ENCODE data around the gene C14orf132. TPM values are rescaled to one million over a fixed set of nuclear protein-coding genes. Genes with fewer than 3 reads are reported as not detected.

The C14orf132 gene
- total and polyA plus RNA-seq, 2 donors (not counting 1 experiment from before 2014, with no cell fraction given): 12.1 to 48.6 TPM

- Histone ChIP-seq H3K27me3 (ENCODE audit: control insufficient read depth, insufficient read depth, low read length) (no peaks in the 10 kb centered on the region), H3K79me2 (ENCODE audit: control insufficient read depth, insufficient read depth, low read length) (no peaks in the 10 kb centered on the region), H3K27ac (ENCODE audit: insufficient read depth, low read length) (no peak overlapping the region), H3K4me3 (replicated peaks in 1 of 4; ENCODE audit: control extremely low read depth in 1 of 4, insufficient read depth in 1 of 4, low read depth in 3 of 4, low read length in 4 of 4) (no peak overlapping the region), H3K36me3 (ENCODE audit: control insufficient read depth, insufficient read depth, low read length) (no peaks in the 10 kb centered on the region), H4K20me1 (ENCODE audit: control insufficient read depth, extremely low read depth, insufficient read depth, low read length) (no peaks in the 10 kb centered on the region), H2AFZ (ENCODE audit: low read length) (no peak overlapping the region), H3K4me2 (ENCODE audit: extremely low read depth, insufficient read depth, low read length) (no peak overlapping the region), H3K9ac (ENCODE audit: insufficient read depth, low read length) (no peak overlapping the region), H3K4me1 (ENCODE audit: control insufficient read depth, extremely low read depth, insufficient read depth, low read length) (peaks cover 18% of the 10 kb centered on the region), H3K9me3 (ENCODE audit: control insufficient read depth, insufficient read depth, low read depth, low read length) (no peaks in the 10 kb centered on the region)
- TF ChIP-seq, protein P1, sequence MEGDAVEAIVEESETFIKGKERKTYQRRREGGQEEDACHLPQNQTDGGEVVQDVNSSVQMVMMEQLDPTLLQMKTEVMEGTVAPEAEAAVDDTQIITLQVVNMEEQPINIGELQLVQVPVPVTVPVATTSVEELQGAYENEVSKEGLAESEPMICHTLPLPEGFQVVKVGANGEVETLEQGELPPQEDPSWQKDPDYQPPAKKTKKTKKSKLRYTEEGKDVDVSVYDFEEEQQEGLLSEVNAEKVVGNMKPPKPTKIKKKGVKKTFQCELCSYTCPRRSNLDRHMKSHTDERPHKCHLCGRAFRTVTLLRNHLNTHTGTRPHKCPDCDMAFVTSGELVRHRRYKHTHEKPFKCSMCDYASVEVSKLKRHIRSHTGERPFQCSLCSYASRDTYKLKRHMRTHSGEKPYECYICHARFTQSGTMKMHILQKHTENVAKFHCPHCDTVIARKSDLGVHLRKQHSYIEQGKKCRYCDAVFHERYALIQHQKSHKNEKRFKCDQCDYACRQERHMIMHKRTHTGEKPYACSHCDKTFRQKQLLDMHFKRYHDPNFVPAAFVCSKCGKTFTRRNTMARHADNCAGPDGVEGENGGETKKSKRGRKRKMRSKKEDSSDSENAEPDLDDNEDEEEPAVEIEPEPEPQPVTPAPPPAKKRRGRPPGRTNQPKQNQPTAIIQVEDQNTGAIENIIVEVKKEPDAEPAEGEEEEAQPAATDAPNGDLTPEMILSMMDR (conservative IDR thresholded peaks at IDR 0.05 in 1 of 2, IDR thresholded peaks at IDR 0.05 in 1 of 2; ENCODE audit: low read depth in 1 of 2, low read length in 2 of 2): no peak
- TF ChIP-seq EZH2 (IDR thresholded peaks at IDR 0.05; ENCODE audit: low read length, missing control alignments): no peak
- DNase-seq (ENCODE audit: low read depth in 2 of 2): peak in 1 of 2 donors; percentile 31
Observed at GRCh38 chr14:96092936-96093335, 53.8 kb downstream of the C14orf132 start.

DNA sequence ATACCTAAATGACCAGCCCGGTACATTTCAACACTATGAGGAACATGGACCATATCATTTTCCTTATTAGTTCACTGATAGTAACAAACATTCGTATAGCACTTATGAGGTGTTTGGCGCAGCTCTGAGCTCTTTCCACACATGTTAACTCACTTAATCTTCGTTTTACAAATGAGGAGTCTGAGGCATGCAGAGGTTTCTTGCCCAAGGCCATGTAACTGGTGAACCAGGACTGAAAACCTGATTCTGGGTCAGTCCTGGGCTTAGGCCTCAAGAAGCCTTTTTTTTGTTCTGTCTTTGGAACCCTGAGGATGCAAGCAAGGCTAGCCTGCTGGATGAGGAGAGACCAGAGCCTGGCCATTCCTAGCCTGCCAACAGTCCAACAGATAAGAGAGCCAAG, 55.0 kb downstream of the C14orf132 start:
- H3K4me2 ChIP-seq (ENCODE audit: extremely low read depth, insufficient read depth, low read length): no peak overlapping the region
- TF ChIP-seq, protein P1 (conservative IDR thresholded peaks at IDR 0.05 in 1 of 2, IDR thresholded peaks at IDR 0.05 in 1 of 2; ENCODE audit: low read depth in 1 of 2, low read length in 2 of 2): no peak
- TF ChIP-seq EZH2 (IDR thresholded peaks at IDR 0.05; ENCODE audit: low read length, missing control alignments): no peak
- H3K27me3 ChIP-seq (ENCODE audit: control insufficient read depth, insufficient read depth, low read length): no peaks in the 10 kb centered on the region
- H3K9me3 ChIP-seq (ENCODE audit: control insufficient read depth, insufficient read depth, low read depth, low read length): no peaks in the 10 kb centered on the region
- H3K4me1 ChIP-seq (ENCODE audit: control insufficient read depth, extremely low read depth, insufficient read depth, low read length): peaks cover 18% of the 10 kb centered on the region
- no peak for DNase-seq (ENCODE audit: low read depth in 2 of 2)
- no peak overlapping the region for H2AFZ ChIP-seq (ENCODE audit: low read length)
- H3K79me2 ChIP-seq (ENCODE audit: control insufficient read depth, insufficient read depth, low read length): no peaks in the 10 kb centered on the region
- no peak overlapping the region for H3K9ac ChIP-seq (ENCODE audit: insufficient read depth, low read length)
- H3K4me3 ChIP-seq (replicated peaks in 1 of 4; ENCODE audit: control extremely low read depth in 1 of 4, insufficient read depth in 1 of 4, low read depth in 3 of 4, low read length in 4 of 4): no peak overlapping the region
- H3K36me3 ChIP-seq (ENCODE audit: control insufficient read depth, insufficient read depth, low read length): no peaks in the 10 kb centered on the region
- H3K27ac ChIP-seq (ENCODE audit: insufficient read depth, low read length): no peak overlapping the region
- H4K20me1 ChIP-seq (ENCODE audit: control insufficient read depth, extremely low read depth, insufficient read depth, low read length): no peaks in the 10 kb centered on the region

GRCh38 chr14:96094656-96095055, 55.5 kb downstream of the C14orf132 start:
- Histone ChIP-seq H3K4me3 (replicated peaks in 1 of 4; ENCODE audit: control extremely low read depth in 1 of 4, insufficient read depth in 1 of 4, low read depth in 3 of 4, low read length in 4 of 4) (no peak overlapping the region), H3K79me2 (ENCODE audit: control insufficient read depth, insufficient read depth, low read length) (no peaks in the 10 kb centered on the region), H4K20me1 (ENCODE audit: control insufficient read depth, extremely low read depth, insufficient read depth, low read length) (no peaks in the 10 kb centered on the region), H3K4me2 (ENCODE audit: extremely low read depth, insufficient read depth, low read length) (no peak overlapping the region), H2AFZ (ENCODE audit: low read length) (no peak overlapping the region), H3K27ac (ENCODE audit: insufficient read depth, low read length) (no peak overlapping the region), H3K4me1 (ENCODE audit: control insufficient read depth, extremely low read depth, insufficient read depth, low read length) (peaks cover 18% of the 10 kb centered on the region), H3K27me3 (ENCODE audit: control insufficient read depth, insufficient read depth, low read length) (no peaks in the 10 kb centered on the region), H3K9me3 (ENCODE audit: control insufficient read depth, insufficient read depth, low read depth, low read length) (no peaks in the 10 kb centered on the region), H3K9ac (ENCODE audit: insufficient read depth, low read length) (no peak overlapping the region), H3K36me3 (ENCODE audit: control insufficient read depth, insufficient read depth, low read length) (no peaks in the 10 kb centered on the region)
- no peak for DNase-seq (ENCODE audit: low read depth in 2 of 2)
- TF ChIP-seq, protein P1 (conservative IDR thresholded peaks at IDR 0.05 in 1 of 2, IDR thresholded peaks at IDR 0.05 in 1 of 2; ENCODE audit: low read depth in 1 of 2, low read length in 2 of 2): no peak
- TF ChIP-seq EZH2 (IDR thresholded peaks at IDR 0.05; ENCODE audit: low read length, missing control alignments): no peak
